Effector memory CD4-positive, alpha-beta T cell (primary cell): ENCODE measurements around the gene HMGA1.
"Not testable (repeated sequence)": the region's sequence is repeated elsewhere in the genome, so short reads cannot be mapped to it uniquely, and the experiment has no call there.

Experiments
- DNase-seq, 3 donors: peaks; one replicate each; pipeline ENCODE4 v3.0.0-alpha.2; 2020
- H3K27ac ChIP-seq: 2 replicates; pipeline ENCODE4 v1.7.0; 2013; ENCODE audit warnings: mild to moderate bottlenecking, low read length, moderate library complexity; ENCODE audit not compliant: insufficient read depth, poor library complexity, severe bottlenecking
- H3K27me3 ChIP-seq: replicated peaks from 2 replicates; pipeline ENCODE4 v1.7.0; 2013; ENCODE audit warnings: mild to moderate bottlenecking, low read length; ENCODE audit not compliant: insufficient read depth, control insufficient read depth, poor library complexity, severe bottlenecking
- H3K36me3 ChIP-seq: 2 replicates; pipeline ENCODE4 v1.7.0; 2013; ENCODE audit warnings: mild to moderate bottlenecking, low read length, moderate library complexity; ENCODE audit not compliant: control insufficient read depth, insufficient read depth
- H3K4me1 ChIP-seq: 2 replicates; pipeline ENCODE4 v1.7.0; 2013; ENCODE audit warnings: low read length, mild to moderate bottlenecking; ENCODE audit not compliant: control insufficient read depth, insufficient read depth, poor library complexity, severe bottlenecking
- H3K4me3 ChIP-seq: 2 replicates; pipeline ENCODE4 v1.7.0; 2013; ENCODE audit warnings: low read length, low read depth, mild to moderate bottlenecking; ENCODE audit not compliant: insufficient read depth, poor library complexity, severe bottlenecking
- H3K9me3 ChIP-seq: 2 replicates; pipeline ENCODE4 v1.7.0; 2013; ENCODE audit warnings: mild to moderate bottlenecking, low read length, moderate library complexity; ENCODE audit not compliant: control insufficient read depth

The HMGA1 gene

DNA sequence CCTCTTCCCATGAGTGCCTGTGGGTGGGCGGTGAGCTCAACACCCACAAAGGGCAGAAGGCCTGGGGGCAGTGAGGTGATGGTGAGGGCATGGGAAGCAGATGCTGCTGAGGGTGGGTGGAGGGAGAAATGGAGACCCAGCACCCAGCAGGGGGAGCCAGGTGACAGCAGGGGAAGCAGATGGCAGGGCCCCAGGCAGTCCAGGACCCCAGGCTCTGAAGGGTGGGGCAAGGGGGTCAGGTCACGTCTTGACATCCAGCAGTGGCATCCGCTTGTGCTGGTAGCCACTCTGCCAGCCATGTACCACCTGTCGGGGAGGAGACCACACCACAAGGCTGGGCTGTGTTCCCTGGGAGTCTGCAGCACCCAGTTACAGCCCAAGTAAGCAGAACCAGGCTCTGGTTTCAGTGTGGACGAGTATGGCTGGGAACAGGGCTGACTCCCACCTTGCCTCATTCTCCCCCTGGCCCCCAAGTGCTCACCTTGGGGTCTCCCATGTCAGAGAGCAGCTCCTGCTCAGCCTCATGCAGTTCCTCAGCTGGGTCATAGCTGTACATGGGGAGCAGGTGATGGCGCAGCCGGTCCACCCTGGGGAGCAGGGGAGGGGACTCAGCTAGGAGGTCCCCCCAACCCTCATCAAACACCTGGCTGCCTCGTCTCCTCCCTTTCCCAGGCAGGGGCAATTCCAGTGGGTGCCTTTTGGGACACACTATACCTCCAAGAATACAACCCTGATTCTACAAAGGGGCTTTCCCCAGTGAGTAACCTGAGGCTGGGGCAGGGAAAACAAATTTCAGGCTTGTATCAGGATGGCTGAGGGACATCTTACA, 10.1 kb downstream of the HMGA1 start:
- H3K27me3 ChIP-seq: no peaks in the 10 kb centered on the region
- H3K36me3 ChIP-seq: peaks cover 26% of the 10 kb centered on the region
- H3K4me3 ChIP-seq: no peak overlapping the region
- H3K27ac ChIP-seq: peak overlapping the region; percentile 92
- H3K4me1 ChIP-seq: peaks cover 36% of the 10 kb centered on the region
- DNase-seq: no peak
- H3K9me3 ChIP-seq: no peaks in the 10 kb centered on the region

GRCh38 chr6:34247481-34248197, 11.0 kb downstream of the HMGA1 start:
- Histone ChIP-seq H3K27ac (peak overlapping the region; percentile 92), H3K27me3 (no peaks in the 10 kb centered on the region), H3K36me3 (peaks cover 18% of the 10 kb centered on the region), H3K4me1 (peaks cover 32% of the 10 kb centered on the region), H3K9me3 (no peaks in the 10 kb centered on the region), H3K4me3 (no peak overlapping the region)
- DNase-seq: no peak

DNA sequence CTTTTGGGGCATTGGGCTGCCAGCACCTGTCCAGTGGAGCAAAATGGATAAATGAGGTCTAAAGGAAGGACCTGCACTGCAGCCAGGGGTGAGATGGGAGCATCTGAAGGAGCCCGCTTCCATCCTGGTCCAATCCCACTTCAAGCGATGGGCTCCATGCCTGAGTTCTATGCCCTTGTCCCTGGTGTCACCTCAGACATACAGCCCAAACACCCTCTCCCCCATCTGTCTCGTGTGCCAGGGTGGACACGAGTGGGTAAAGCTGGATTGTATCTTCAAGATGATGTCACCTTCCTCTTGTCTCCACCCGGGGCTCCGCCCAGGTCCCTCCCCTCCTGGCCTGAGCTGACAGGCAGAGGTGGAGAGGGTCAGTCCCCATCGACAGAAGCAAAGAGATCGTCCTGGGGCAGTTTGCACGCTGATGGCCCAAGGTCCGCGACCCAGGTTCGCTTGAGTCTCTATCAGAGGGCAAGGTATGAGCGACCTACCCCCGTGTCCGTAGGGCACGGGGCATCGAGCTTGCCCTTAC, 11.6 kb downstream of the HMGA1 start:
- H3K4me1 ChIP-seq: peaks cover 26% of the 10 kb centered on the region
- H3K36me3 ChIP-seq: peaks cover 12% of the 10 kb centered on the region
- H3K27me3 ChIP-seq: no peaks in the 10 kb centered on the region
- peak overlapping the region; percentile 96 for H3K4me3 ChIP-seq
- no peaks in the 10 kb centered on the region for H3K9me3 ChIP-seq
- H3K27ac ChIP-seq: peak overlapping the region; percentile 92
- peak; percentile 35 to 45 (median 41) for DNase-seq

DNA sequence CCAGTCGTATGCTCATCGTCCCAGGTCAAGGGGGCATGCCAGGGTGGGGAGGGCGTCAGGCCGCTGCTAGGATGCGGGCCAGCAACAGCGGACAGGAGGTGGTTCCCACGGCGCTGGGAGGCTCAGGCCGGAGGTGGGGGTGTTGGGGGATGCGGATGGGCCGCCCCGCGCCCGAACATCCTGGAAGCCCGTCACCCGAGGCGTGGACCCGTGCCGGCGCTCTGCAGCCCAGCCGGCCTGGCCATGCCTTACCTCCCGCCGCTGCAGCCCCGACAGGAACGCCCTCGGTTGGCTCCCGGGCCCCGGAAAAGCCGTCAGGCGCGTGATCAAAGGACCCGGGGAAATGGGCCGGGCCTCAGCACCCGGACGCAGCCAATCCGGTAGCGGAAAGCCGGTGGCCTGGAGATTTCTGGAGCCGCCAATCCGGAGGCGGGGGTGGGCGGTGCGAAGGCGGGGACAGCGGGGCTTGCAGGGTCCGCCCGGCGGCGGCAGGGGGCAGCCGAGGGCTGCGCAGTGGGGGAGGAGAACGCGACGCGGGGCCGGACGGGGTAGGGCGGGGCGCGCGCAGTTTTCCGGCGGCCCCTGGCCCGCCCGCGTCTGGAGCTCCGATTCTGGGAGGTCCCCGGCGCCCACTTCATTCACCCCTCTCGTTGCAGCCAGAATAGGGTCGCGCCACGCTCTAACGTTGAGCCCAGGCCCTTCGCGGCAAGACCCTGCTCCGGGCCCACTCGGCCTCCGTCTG, 12.2 kb downstream of the HMGA1 start, which contains the start of gene SMIM29:
TSS of gene SMIM29 (minus strand) at position 280 of the 742 bp plus-strand sequence. CDS start 1,215 bp downstream, outside the sequence.
- H3K9me3 ChIP-seq: no peaks in the 10 kb centered on the region
- peak; percentile 96 to 97 (median 96) for DNase-seq
- peak within 1 kb of the TSS; percentile 96 for H3K4me3 ChIP-seq
- H3K4me1 ChIP-seq: peaks cover 20% of the 10 kb centered on the region
- H3K27me3 ChIP-seq: no peaks in the 10 kb centered on the region
- peak within 1 kb of the TSS; percentile 92 for H3K27ac ChIP-seq
- H3K36me3 ChIP-seq: peaks cover 7% of the 10 kb centered on the region

DNA sequence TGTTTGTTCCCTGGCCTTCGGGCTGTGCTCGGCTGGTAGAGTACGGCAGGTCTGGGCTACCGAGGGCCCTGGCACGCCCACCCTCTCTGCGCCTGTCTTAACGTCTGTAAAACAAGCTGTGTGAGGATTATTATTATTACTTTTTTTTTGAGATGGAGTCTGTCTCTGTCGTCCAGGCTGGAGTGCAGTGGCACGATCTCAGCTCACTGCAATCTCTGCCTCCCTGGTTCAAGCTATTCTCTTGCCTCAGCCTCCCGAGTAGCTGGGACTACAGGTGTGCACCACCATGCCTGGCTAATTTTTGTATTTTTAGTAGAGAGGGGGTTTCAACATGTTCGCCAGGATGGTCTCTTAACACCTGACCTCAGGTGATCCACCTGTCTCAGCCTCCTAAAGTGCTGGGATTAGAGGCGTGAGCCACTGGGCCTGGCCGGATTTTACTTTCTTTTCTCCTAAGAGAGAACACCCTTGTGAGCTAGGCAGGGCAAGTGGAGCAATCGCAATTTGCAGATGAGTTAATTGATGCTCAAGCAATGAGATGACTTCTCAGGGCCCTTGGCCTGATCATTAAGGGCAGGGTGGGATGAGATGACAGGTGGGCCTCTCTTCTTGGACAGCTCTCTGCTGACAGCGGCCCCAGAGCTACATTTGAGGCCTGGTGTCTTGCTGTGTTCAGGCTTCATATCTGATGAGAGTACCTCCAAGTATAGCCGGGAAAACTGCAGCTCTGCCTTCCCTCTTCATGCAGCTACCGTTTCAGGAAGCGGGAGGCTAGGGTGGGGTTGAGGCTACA, 13.0 kb downstream of the HMGA1 start:
- Histone ChIP-seq H3K27me3 (no peaks in the 10 kb centered on the region), H3K9me3 (no peaks in the 10 kb centered on the region), H3K27ac (peak overlapping the region; percentile 90), H3K4me3 (peak overlapping the region; percentile 96), H3K4me1 (peaks cover 19% of the 10 kb centered on the region), H3K36me3 (no peaks in the 10 kb centered on the region)
- no peak for DNase-seq

DNA sequence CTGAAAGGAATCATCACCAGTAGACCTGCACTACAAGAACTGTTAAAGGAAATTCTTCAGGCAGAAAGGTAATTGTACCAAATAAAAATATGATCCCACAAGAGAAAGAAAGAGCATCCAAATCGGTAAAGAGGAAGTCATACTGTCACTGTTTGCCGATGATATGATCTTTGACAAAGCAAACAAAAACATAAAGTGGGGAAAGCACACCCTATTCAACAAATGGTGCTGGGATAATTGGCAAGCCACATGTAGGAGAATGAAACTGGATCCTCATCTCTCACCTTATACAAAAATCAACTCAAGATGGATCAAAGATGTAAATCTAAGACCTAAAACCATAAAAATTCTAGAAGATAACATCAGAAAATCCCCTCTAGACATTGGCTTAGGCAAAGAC, 15.7 kb downstream of the HMGA1 start:
- H3K4me1 ChIP-seq: peaks cover 15% of the 10 kb centered on the region
- not testable (repeated sequence) for H3K27ac ChIP-seq, H3K36me3 ChIP-seq, H3K9me3 ChIP-seq, H3K27me3 ChIP-seq, DNase-seq, H3K4me3 ChIP-seq

DNA sequence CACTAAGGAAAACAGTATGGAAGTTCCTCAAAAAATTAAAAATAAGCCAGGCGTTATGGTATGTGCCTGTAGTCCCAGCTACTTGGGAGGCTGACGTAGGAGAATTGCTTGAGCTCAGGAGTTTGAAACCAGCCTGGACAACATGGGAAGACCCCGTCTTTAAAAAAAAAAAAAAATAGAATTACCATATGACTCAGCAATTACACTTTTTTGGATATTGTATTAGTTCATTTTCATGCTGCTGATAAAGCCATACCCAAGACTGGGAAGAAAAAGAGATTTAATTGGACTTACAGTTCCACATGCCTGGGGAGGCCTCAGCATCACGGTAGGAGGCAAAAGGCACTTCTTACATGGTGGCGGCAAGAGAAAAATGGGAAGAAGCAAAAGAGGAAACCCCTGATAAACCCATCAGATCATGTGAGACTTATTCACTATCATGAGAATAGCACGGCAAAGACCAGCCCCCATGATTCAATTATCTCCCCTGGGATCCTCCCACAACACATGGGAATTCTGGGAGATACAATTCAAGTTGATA, 22.9 kb downstream of the HMGA1 start:
- H3K9me3 ChIP-seq: no peaks in the 10 kb centered on the region
- H3K27me3 ChIP-seq: no peaks in the 10 kb centered on the region

GRCh38 chr6:34260576-34261267, 24.0 kb downstream of the HMGA1 start:
- H3K9me3 ChIP-seq: no peaks in the 10 kb centered on the region
- DNase-seq: no peak
- no peak overlapping the region for H3K4me3 ChIP-seq
- no peaks in the 10 kb centered on the region for H3K27me3 ChIP-seq
- no peaks in the 10 kb centered on the region for H3K36me3 ChIP-seq
- H3K4me1 ChIP-seq: no peaks in the 10 kb centered on the region
- H3K27ac ChIP-seq: no peak overlapping the region

More for the DNA sequence above, 22.9 kb downstream of the HMGA1 start:
- Histone ChIP-seq H3K4me1 (no peaks in the 10 kb centered on the region), H3K36me3 (no peaks in the 10 kb centered on the region), H3K27ac (no peak overlapping the region), H3K4me3 (no peak overlapping the region)
- no peak for DNase-seq
